T-helper 17 cell (primary cell): ENCODE measurements around the gene DCLK2. TPM values are rescaled to one million over a fixed set of nuclear protein-coding genes. Genes with fewer than 3 reads are reported as not detected.

Experiments
- ATAC-seq: fragments of 150-1000 bp; cut with Tn5 transposase; 2 replicates; pipeline ENCODE4 v1.10.0; 2021; ENCODE audit warnings: mild to moderate bottlenecking, moderate library complexity
- DNase-seq, 3 donors: peaks; one replicate each; pipeline versions ENCODE4 v3.0.0 to v3.0.0-alpha.2; 2020 to 2021
- H3K9me3 ChIP-seq: one replicate; pipeline ENCODE4 v1.7.0; 2013; ENCODE audit warnings: low read length, mild to moderate bottlenecking; ENCODE audit not compliant: control insufficient read depth, poor library complexity, severe bottlenecking
- H3K27ac Mint-ChIP-seq: one replicate; pipeline ENCODE4 v1.8.0; 2022; ENCODE audit warnings: mild to moderate bottlenecking, moderate library complexity, mixed read lengths
- H3K27me3 Mint-ChIP-seq: one replicate; pipeline ENCODE4 v1.8.0; 2022; ENCODE audit warnings: mixed read lengths
- H3K36me3 Mint-ChIP-seq: one replicate; pipeline ENCODE4 v1.8.0; 2022; ENCODE audit warnings: low read depth, mixed read lengths
- H3K4me1 Mint-ChIP-seq: one replicate; pipeline ENCODE4 v1.8.0; 2022; ENCODE audit warnings: mild to moderate bottlenecking, mixed read lengths
- H3K4me3 Mint-ChIP-seq: one replicate; pipeline ENCODE4 v1.8.0; 2022; ENCODE audit warnings: mild to moderate bottlenecking, moderate library complexity, mixed read lengths
- total RNA-seq, 4 donors: library from RNA in 2 of 4; stranded (reverse) in 2 of 4; gene quantifications; one replicate each; pipeline ENCODE4 v1.2.3 and lab custom pipeline; 2022 to 2026

The DCLK2 gene
- total RNA-seq, 2 donors from 2014 or later = not detected

- ATAC-seq (peak; percentile 25), DNase-seq (no peak)
- H3K4me1 Mint-ChIP-seq = no peaks in the 10 kb centered on the region
- no peak overlapping the region for H3K27ac Mint-ChIP-seq
- H3K9me3 ChIP-seq = no peaks in the 10 kb centered on the region
- peaks cover 39% of the 10 kb centered on the region for H3K27me3 Mint-ChIP-seq
- peaks cover 3% of the 10 kb centered on the region for H3K36me3 Mint-ChIP-seq
- H3K4me3 Mint-ChIP-seq = peak overlapping the region; percentile 83
Measured at GRCh38 chr4:150078579-150079080, 385 bp downstream of the DCLK2 start.

GRCh38 chr4:150079081-150079581 is 886 bp downstream of the DCLK2 start:
- no peaks in the 10 kb centered on the region for H3K4me1 Mint-ChIP-seq
- no peak overlapping the region for H3K27ac Mint-ChIP-seq
- no peak for DNase-seq
- H3K4me3 Mint-ChIP-seq = peak overlapping the region; percentile 83
- peak; percentile 59 for ATAC-seq
- peaks cover 39% of the 10 kb centered on the region for H3K27me3 Mint-ChIP-seq
- peaks cover 3% of the 10 kb centered on the region for H3K36me3 Mint-ChIP-seq
- H3K9me3 ChIP-seq = no peaks in the 10 kb centered on the region

DNA sequence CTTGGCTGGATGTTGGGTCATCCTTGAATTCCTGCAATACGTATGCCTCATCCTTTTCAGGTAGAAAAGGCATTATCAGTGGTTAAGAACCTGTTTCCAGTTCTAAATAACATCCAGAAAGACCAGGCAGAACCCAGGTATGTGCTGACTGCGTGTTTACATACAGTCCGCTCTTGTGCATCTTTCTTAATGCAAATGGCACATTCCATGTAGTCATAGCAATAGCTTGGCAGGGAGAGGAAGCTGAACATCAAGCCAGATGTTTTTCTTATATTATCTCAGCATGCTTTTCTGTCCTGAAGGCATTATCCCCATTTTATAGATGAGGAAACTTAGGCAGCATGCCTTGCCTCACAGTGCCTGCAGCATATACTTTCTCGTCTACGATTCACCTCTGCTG is 2.1 kb downstream of the DCLK2 start:
- peaks cover 39% of the 10 kb centered on the region for H3K27me3 Mint-ChIP-seq
- H3K4me1 Mint-ChIP-seq = no peaks in the 10 kb centered on the region
- no peak overlapping the region for H3K27ac Mint-ChIP-seq
- no peaks in the 10 kb centered on the region for H3K9me3 ChIP-seq
- ATAC-seq (no peak), DNase-seq (no peak)
- H3K4me3 Mint-ChIP-seq = no peak overlapping the region
- peaks cover 3% of the 10 kb centered on the region for H3K36me3 Mint-ChIP-seq

- Mint-ChIP-seq H3K36me3 (peaks cover 3% of the 10 kb centered on the region), H3K27ac (no peak overlapping the region), H3K27me3 (peaks cover 39% of the 10 kb centered on the region), H3K4me3 (no peak overlapping the region), H3K4me1 (no peaks in the 10 kb centered on the region)
- DNase-seq (no peak), ATAC-seq (no peak)
- H3K9me3 ChIP-seq = no peaks in the 10 kb centered on the region
Measured at GRCh38 chr4:150080875-150081274, 2.6 kb downstream of the DCLK2 start.

GRCh38 chr4:150082241-150082640 is 4.0 kb downstream of the DCLK2 start:
- no peak for ATAC-seq
- peaks cover 31% of the 10 kb centered on the region for H3K27me3 Mint-ChIP-seq

GRCh38 chr4:150087006-150087405 is 8.8 kb downstream of the DCLK2 start:
- peaks cover 45% of the 10 kb centered on the region for H3K27me3 Mint-ChIP-seq
- ATAC-seq = no peak
- no peak for DNase-seq

More at GRCh38 chr4:150082241-150082640, 4.0 kb downstream of the DCLK2 start:
- Mint-ChIP-seq H3K4me3 (no peak overlapping the region), H3K27ac (no peak overlapping the region), H3K36me3 (peaks cover 3% of the 10 kb centered on the region), H3K4me1 (no peaks in the 10 kb centered on the region)
- H3K9me3 ChIP-seq = no peaks in the 10 kb centered on the region
- no peak for DNase-seq

GRCh38 chr4:150089732-150090131 is 11.5 kb downstream of the DCLK2 start:
- H3K9me3 ChIP-seq = no peaks in the 10 kb centered on the region
- Mint-ChIP-seq H3K27me3 (peaks cover 40% of the 10 kb centered on the region), H3K36me3 (no peaks in the 10 kb centered on the region), H3K4me3 (no peak overlapping the region), H3K4me1 (no peaks in the 10 kb centered on the region), H3K27ac (no peak overlapping the region)
- DNase-seq = no peak
- ATAC-seq = no peak

More at GRCh38 chr4:150087006-150087405, 8.8 kb downstream of the DCLK2 start:
- H3K9me3 ChIP-seq = no peaks in the 10 kb centered on the region
- Mint-ChIP-seq H3K36me3 (no peaks in the 10 kb centered on the region), H3K27ac (no peak overlapping the region), H3K4me3 (no peak overlapping the region), H3K4me1 (no peaks in the 10 kb centered on the region)

GRCh38 chr4:150090836-150091235 is 12.6 kb downstream of the DCLK2 start:
- no peak for DNase-seq
- no peaks in the 10 kb centered on the region for H3K4me1 Mint-ChIP-seq
- no peak for ATAC-seq
- H3K27ac Mint-ChIP-seq = no peak overlapping the region
- no peaks in the 10 kb centered on the region for H3K36me3 Mint-ChIP-seq
- H3K4me3 Mint-ChIP-seq = no peak overlapping the region
- peaks cover 40% of the 10 kb centered on the region for H3K27me3 Mint-ChIP-seq
- no peaks in the 10 kb centered on the region for H3K9me3 ChIP-seq

DNA sequence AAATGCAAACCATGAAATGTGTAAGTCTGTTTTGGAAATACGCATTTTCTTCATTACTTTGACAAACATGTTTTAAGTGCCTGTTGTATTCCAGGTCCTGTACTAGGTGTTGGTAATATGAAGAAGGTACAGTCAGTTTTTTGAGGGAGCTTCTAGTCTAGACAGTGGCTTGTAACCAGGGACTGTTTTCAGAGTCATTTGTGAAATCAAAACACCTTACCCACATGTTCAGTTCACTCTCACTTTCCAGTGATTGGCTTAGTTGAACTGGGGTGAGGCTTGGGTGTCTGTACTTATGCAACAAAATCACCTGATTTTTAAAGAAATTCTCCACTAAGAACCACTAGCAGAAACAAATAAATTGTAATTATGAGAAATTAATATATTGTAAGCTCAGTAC is 16.4 kb downstream of the DCLK2 start:
- no peak overlapping the region for H3K4me3 Mint-ChIP-seq
- H3K27me3 Mint-ChIP-seq = peaks cover 21% of the 10 kb centered on the region
- no peaks in the 10 kb centered on the region for H3K4me1 Mint-ChIP-seq
- H3K36me3 Mint-ChIP-seq = no peaks in the 10 kb centered on the region
- DNase-seq (no peak), ATAC-seq (no peak)
- no peak overlapping the region for H3K27ac Mint-ChIP-seq
- H3K9me3 ChIP-seq = no peaks in the 10 kb centered on the region

DNA sequence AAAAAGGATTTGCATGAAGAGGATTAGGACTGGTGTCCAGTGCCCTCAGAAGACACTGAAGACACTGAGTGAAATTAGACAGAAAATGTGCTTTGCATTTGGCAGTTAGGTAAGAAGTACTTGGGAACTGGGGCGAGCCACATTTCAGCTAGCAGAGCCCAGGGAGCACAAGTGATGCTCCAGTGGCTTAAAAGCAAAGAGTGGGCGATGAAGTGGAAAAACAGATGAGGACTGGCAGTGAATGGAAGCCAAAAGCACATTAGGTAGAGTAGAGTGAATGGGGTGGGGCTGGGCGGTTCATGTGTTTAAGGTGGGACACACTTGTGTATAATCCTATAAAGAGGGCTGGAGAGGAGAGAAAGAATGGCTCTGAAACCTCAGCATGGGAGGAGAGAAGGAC is 18.4 kb downstream of the DCLK2 start:
- no peaks in the 10 kb centered on the region for H3K36me3 Mint-ChIP-seq
- no peak for ATAC-seq
- H3K27ac Mint-ChIP-seq = no peak overlapping the region
- DNase-seq = no peak
- H3K27me3 Mint-ChIP-seq = peaks cover 6% of the 10 kb centered on the region
- no peaks in the 10 kb centered on the region for H3K9me3 ChIP-seq
- H3K4me3 Mint-ChIP-seq = no peak overlapping the region
- no peaks in the 10 kb centered on the region for H3K4me1 Mint-ChIP-seq

DNA sequence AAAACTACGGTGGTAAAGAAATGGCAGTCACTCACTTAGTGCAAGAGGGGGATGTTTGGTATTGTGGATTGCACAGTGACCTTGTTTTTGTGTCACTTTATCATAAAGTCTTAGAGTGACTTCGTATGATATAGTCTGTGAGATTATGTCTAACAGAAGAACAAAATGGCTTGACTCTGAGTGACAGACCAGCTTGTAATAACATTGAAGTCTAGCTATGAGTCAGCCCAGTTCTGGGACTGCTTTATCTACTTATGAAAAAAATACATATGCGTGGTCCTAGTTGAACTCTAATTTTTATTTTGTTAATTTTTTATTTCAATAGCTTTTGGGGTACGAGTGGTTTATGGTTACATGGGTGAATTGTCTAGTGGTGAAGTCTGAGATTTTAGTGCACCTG is 20.0 kb downstream of the DCLK2 start:
- peaks cover 11% of the 10 kb centered on the region for H3K27me3 Mint-ChIP-seq
- no peaks in the 10 kb centered on the region for H3K36me3 Mint-ChIP-seq
- no peaks in the 10 kb centered on the region for H3K4me1 Mint-ChIP-seq
- ATAC-seq (no peak), DNase-seq (no peak)
- H3K9me3 ChIP-seq = no peaks in the 10 kb centered on the region
- no peak overlapping the region for H3K4me3 Mint-ChIP-seq
- no peak overlapping the region for H3K27ac Mint-ChIP-seq

- Mint-ChIP-seq H3K4me1 (no peaks in the 10 kb centered on the region), H3K27ac (no peak overlapping the region), H3K4me3 (no peak overlapping the region), H3K36me3 (no peaks in the 10 kb centered on the region), H3K27me3 (peaks cover 11% of the 10 kb centered on the region)
- ATAC-seq (no peak), DNase-seq (no peak)
- no peaks in the 10 kb centered on the region for H3K9me3 ChIP-seq
Measured at GRCh38 chr4:150104404-150105027, 26.3 kb downstream of the DCLK2 start.

GRCh38 chr4:150106886-150107285 is 28.6 kb downstream of the DCLK2 start:
- peaks cover 2% of the 10 kb centered on the region for H3K9me3 ChIP-seq
- Mint-ChIP-seq H3K27ac (no peak overlapping the region), H3K27me3 (peaks cover 11% of the 10 kb centered on the region), H3K4me1 (no peaks in the 10 kb centered on the region), H3K4me3 (no peak overlapping the region), H3K36me3 (no peaks in the 10 kb centered on the region)
- DNase-seq (no peak), ATAC-seq (no peak)

DNA sequence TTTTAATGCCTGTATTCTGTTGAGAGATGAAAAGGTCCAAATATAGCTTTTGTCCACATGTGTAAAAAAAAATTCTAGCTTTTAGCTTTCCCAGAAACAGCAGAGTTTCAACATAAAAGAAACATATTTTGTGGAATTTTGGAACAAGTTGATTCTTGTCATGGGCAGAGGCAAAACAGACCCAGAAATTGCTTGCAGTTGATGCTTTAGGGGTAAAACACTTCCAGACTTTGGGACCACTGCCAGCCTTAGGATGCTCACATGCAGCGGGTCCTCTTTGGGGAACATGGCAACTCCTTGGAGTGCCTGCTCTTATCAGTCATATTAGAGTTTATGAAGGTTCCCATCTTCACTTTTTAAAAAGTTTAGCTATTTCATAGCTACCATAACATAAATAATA is 30.4 kb downstream of the DCLK2 start:
- DNase-seq = no peak
- ATAC-seq = no peak
- no peaks in the 10 kb centered on the region for H3K36me3 Mint-ChIP-seq
- H3K9me3 ChIP-seq = peaks cover 2% of the 10 kb centered on the region
- no peaks in the 10 kb centered on the region for H3K27me3 Mint-ChIP-seq
- no peak overlapping the region for H3K27ac Mint-ChIP-seq
- H3K4me1 Mint-ChIP-seq = no peaks in the 10 kb centered on the region
- H3K4me3 Mint-ChIP-seq = no peak overlapping the region
